Astrocyte of the hippocampus (primary cell): Measurements from ENCODE around the gene CNOT9.
"Not testable (repeated sequence)": the region's sequence is repeated elsewhere in the genome, so short reads cannot be mapped to it uniquely, and the experiment has no call there.

Experiments used
- DNase-seq: peaks from one replicate; pipeline ENCODE4 v3.0.0; 2011; ENCODE audit warnings: low read depth, low spot score

CNOT9 gene, protein sequence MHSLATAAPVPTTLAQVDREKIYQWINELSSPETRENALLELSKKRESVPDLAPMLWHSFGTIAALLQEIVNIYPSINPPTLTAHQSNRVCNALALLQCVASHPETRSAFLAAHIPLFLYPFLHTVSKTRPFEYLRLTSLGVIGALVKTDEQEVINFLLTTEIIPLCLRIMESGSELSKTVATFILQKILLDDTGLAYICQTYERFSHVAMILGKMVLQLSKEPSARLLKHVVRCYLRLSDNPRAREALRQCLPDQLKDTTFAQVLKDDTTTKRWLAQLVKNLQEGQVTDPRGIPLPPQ

DNA sequence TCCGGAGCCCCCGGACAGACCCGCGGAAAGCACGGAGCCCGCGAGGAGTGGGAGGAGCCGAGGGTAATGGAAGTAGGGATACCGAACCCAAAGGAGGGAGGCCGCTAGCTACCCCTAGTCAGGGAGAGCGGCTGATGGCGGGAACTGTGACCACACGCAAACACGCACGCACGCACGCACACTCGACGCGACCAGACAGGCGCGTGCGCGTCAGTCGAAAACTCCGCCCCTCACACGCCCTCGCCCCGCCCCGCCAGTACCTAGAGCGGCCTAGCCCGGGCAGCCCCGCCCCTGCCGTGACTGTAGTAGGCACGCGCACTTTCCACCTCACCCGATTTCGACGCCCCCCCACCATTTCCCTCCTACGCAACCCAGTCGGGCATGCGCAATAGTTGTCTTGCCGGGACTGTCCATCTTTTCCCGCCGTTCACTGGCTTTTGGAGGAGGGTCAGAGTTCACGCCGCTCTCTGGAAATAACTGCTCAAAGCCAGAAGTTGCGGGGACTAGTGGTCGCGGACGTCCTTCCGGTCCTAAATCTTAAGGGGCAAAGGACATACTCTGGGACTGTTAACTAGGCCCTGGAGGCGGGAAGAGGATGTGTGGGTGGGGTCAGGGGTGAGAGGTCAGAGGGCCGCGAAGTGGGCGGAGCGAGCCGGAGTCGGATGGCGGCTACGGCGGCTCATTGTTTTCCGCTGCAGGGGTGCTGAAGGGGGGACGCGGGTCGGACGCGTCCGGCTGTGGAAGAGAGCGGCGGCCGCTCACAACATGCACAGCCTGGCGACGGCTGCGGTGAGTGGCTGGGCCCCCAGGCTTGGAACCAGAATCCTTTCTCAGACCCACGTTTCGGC is at the start of gene CNOT9, which contains the start of gene USP37:
CNOT9 (plus strand) TSS at position 650 of the 848 bp plus-strand sequence; CDS start at position 766, 116 bp downstream.
USP37 (minus strand) TSS at position 162 of the 848 bp plus-strand sequence. CDS start 9,698 bp downstream, outside the sequence.
- peak; percentile 99 for DNase-seq

- no peak for DNase-seq
Measured at GRCh38 chr2:218518876-218519275, 49.8 kb upstream of the CNOT9 start.

DNA sequence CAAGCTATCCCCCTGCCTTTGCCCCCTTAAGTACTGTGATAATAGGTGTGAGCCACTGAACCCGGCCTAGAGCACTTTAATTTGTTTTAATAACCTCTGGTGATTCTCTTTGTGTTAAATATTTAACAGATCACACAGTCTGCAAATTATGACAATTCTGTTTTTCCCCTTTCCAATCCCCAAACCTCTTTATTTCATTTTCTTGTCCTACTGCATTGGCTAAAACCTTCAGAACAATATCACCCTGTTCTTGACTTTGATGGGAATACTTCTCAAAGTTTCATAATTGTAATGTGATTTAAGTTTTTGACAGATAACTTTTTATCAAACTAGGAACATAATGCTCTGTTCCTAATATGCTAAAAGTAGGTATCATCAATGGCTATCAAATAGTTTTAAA is 45.0 kb upstream of the CNOT9 start:
- no peak for DNase-seq

GRCh38 chr2:218528409-218528808 is 40.2 kb upstream of the CNOT9 start:
- DNase-seq: not testable (repeated sequence)

DNA sequence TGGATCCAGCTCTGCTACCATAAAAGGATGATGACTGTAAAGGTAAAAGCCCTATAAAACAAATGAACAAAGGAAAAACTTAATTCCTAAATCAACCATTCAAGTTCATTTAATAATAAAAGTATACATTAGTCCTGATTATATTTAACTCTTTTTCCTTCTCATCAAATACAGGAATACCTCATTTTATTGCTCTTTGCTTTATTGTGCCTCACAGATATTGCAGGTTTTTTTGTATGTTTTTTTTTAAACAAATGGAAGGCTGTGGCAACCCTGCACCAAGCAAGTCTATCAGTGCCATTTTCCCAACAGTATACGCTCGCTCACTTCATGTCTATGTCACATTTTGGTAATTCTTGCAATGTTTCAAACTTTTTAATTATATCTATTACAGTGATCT is 38.6 kb upstream of the CNOT9 start:
- DNase-seq: no peak

GRCh38 chr2:218536804-218537494 is 31.7 kb upstream of the CNOT9 start:
- no peak for DNase-seq

- no peak for DNase-seq
Measured at GRCh38 chr2:218540015-218540414, 28.6 kb upstream of the CNOT9 start.

DNA sequence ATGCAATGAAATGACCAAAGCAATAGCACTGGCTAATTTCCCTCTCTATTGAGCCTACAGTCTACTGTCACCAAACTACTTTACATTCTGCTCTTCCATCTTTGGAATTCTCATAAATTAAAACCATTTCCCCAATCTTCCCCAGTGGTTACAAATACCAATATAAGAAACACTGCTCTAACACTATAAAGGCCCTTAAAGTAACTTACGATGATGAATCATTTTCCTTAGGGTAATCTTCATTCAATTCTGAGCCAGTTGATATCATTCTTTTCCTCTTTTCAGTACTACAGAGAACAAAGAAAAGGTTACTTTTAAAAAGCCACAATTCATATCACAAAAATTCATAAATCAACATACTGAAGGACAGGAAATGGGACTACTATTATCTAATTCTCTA is 22.6 kb upstream of the CNOT9 start:
- DNase-seq: no peak

DNA sequence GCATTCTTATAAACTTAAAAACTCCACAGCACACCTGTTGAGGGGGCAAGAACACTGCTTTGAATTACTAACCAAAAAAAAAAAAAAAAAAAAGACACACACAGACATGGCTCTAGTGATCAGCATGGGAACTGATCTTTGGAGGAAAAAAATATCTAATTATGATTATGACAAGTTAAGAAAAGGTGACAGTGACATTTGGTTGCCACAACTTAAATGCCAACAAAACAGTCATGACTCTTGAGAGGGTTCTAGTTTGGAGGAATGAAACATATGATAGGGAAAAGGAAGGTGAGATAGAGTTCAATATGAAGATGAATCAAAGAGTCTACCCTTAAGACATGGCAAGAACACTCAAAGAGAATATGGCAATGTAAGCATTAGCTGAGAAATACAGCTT is 21.1 kb upstream of the CNOT9 start:
- no peak for DNase-seq

DNA sequence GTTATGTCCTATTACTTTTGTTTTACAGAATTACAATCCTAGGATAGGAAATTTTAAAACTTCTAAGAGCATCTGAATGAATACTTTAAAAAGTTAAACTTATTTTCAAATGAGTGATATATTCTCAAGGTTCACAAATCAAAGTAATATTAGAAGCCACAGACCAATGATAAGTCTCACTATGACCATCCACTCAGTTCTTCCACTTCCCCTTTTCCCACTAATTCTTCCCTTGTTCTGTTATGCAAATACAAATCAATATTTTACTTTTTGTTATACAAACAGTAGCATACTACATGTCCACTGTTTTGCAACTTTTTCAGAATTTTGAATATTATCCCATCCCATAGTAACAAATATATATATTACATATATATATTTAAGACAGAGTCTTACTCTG is 20.7 kb upstream of the CNOT9 start:
- DNase-seq: no peak

DNA sequence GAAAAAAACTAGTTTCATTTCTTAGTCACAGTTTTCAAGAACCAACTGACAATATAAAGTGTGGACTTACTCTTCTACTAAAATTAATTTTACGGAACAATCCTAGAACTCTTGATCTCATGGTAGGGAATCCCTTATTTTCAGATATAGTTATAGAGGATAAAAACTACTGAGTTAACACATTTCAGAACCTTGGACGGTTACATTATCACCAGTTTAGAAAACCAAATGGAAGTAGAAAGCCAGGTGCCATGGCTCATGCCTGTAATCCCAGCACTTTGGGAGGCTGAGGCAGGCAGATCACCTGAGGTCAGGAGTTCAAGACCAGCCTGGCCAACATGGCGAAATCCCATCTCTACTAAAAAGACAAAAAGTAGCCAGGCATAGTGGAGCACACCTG is 14.4 kb upstream of the CNOT9 start:
- not testable (repeated sequence) for DNase-seq

- no peak for DNase-seq
Measured at GRCh38 chr2:218555527-218555926, 13.1 kb upstream of the CNOT9 start.

DNA sequence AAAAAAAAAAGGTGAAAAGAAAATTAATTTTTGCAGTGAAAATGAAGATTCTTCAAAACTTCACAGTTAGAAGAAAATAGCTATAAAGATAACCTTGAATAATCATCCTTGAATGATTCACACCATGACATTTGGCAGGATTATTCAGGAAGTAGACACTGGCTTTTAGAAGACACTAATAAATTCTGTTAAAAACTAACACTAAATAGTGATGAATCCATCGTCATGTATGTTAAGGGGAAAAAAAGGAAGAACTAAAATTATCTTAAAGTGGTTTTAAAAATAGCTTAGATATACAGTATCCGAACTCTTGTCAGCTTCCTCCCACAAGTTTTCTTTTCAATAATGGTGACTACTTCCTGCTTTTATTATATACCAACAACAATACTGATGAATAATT is 10.7 kb upstream of the CNOT9 start:
- no peak for DNase-seq

DNA sequence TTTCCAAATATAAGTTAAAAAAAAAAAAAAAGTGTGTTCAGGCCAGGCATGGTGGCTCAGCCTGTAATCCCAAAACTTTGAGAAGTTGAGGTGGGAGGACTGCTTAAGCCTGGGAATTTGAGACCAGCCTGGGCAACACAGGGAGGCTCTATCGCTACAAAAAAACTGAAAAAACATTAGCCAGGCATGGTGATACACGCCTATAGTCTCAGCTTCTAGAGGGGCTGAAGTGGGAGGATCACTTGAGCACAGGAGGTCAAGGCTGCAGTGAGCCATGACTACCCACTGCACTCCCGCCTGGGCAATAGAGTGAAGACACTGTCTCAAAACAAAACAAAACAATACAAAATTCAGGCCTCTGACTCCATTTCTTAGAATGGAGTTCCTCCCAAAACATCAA is 9.7 kb upstream of the CNOT9 start:
- no peak for DNase-seq

- no peak for DNase-seq
Measured at GRCh38 chr2:218564056-218564455, 4.6 kb upstream of the CNOT9 start.

- DNase-seq: no peak
Measured at GRCh38 chr2:218566296-218566695, 2.3 kb upstream of the CNOT9 start.

GRCh38 chr2:218567797-218568189 is 846 bp upstream of the CNOT9 start:
- no peak for DNase-seq

DNA sequence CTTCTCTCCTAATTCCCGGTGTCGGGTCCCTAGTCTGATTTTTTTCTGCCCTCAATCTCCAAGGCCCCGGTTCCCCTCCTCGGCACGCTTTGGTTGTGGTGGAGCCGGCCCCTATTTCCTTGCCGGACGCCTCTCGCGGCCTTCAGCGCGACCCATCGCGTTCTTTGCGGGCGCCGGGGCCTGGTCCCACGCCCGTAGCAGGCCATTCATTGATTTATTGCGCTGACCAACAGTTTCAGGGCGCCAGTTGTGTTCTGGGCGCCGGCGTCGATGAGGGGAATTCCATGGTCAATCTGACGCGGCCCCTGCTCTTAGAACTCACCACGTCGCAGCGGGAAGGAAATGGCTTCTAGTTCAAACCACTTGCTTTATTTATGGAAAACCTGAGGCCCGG is 396 bp downstream of the CNOT9 start:
- DNase-seq: peak; percentile 83

- DNase-seq: peak; percentile 67
Measured at GRCh38 chr2:218569661-218570500, 1.2 kb downstream of the CNOT9 start.

DNA sequence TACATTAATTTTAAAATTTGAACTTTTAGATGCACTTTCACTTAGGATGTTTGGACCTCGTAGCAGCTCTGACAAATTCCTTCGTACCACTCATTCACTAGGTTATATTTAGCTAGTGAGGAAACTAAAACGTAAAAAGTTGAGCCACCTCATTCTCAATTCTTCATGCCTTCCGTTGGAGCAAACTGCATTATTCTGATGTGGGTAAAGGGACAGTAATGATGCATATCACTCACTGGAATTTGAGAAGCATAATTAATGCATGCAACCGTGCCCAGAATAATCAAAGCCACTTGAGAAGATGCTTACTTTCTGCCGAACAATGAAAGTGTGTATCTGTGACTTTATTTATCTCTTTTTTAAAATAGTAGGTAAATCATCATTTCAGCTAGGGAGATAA is 2.2 kb downstream of the CNOT9 start:
- peak; percentile 36 for DNase-seq

DNA sequence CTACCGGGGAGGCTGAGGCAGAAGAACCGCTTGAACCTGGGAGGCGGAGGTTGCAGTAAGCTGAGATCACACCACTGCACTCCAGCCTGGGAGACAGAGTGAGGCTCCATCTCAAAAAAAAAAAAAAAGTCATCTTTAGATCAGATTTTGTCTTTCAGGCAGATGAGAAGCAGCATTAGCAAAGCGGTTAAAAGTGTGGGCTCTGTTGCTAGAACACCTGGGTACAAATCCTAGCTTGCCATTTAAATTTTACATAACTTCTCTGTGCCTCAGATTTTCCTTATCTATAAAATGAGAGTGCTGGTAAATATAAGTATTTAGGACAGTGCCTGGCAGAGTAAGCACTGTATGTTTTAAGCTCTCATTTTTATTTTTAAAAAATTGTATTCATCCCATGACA is 8.2 kb downstream of the CNOT9 start:
- DNase-seq: no peak
